ENCODE data around the gene RAB3C.

Gene RAB3C

DNA sequence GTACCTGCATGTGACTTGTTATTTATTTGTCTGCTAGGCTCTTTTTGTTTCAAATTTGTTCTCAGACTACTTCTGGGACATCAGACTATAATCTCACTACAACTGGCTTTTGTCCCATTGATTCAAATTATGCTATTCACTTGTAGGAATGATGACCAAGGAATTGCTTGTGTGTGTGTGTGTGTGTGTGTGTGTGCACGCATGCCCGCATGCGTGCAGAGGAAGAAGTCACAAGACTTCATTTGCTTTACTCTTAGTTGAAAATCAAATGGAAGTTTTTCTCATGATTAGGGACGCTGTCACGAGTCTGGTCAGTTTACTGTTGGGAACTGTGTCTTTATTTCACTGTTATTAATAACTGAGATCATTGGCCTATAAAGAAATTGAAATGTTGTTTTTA lies 268.7 kb downstream of the RAB3C start:
- no peak overlapping the region for H3K4me3 ChIP-seq (ENCODE audit: low read length)
- no peak for DNase-seq (ENCODE audit: low read depth)
- TF ChIP-seq, protein P1, sequence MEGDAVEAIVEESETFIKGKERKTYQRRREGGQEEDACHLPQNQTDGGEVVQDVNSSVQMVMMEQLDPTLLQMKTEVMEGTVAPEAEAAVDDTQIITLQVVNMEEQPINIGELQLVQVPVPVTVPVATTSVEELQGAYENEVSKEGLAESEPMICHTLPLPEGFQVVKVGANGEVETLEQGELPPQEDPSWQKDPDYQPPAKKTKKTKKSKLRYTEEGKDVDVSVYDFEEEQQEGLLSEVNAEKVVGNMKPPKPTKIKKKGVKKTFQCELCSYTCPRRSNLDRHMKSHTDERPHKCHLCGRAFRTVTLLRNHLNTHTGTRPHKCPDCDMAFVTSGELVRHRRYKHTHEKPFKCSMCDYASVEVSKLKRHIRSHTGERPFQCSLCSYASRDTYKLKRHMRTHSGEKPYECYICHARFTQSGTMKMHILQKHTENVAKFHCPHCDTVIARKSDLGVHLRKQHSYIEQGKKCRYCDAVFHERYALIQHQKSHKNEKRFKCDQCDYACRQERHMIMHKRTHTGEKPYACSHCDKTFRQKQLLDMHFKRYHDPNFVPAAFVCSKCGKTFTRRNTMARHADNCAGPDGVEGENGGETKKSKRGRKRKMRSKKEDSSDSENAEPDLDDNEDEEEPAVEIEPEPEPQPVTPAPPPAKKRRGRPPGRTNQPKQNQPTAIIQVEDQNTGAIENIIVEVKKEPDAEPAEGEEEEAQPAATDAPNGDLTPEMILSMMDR (IDR thresholded peaks at IDR 0.05; ENCODE audit: insufficient read depth, low read depth, low read length, missing control alignments), result no peak

DNA sequence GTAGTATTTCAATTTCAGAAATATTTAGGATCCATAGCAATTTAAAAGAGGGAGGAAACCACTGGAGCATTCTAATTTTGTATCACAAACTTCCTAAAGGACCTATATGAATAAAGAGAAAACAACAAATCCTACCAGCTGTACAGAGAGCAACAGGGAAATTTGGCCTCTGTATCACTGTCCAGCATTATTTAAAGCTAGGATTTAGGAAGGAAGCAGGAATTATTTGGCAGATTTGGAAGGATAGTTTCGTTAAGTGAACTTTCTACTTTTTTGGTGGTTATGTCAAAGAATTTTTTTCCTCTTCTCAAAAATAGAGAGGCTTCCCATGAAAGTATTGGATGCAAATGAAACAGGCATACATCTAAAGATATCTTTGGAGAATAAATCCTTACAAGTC lies 269.7 kb downstream of the RAB3C start:
- no peak overlapping the region for H3K4me3 ChIP-seq (ENCODE audit: low read length)
- no peak for DNase-seq (ENCODE audit: low read depth)
- TF ChIP-seq, protein P1 (IDR thresholded peaks at IDR 0.05; ENCODE audit: insufficient read depth, low read depth, low read length, missing control alignments), result no peak

DNA sequence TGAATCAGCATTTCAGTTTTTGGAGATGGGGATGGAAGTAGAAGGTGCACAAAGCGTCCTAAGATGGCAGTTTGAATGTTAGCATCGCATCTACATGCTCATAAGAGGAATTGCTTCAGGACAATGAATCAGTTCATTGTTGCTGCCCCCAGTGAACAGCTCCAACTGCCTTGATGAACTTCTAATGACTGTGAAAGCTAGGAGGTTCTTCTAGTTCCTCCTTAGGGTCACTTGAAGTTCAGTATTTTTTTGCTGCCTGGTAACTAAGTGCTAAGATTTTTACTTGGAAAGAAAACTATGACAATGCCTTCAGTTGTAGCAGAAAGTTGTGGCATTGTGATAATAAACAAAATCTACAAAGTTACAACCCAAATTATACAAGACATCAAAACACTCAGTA lies 271.6 kb downstream of the RAB3C start:
- DNase-seq (ENCODE audit: low read depth), result no peak
- H3K4me3 ChIP-seq (ENCODE audit: low read length), result no peak overlapping the region
- TF ChIP-seq, protein P1 (IDR thresholded peaks at IDR 0.05; ENCODE audit: insufficient read depth, low read depth, low read length, missing control alignments), result no peak

DNA sequence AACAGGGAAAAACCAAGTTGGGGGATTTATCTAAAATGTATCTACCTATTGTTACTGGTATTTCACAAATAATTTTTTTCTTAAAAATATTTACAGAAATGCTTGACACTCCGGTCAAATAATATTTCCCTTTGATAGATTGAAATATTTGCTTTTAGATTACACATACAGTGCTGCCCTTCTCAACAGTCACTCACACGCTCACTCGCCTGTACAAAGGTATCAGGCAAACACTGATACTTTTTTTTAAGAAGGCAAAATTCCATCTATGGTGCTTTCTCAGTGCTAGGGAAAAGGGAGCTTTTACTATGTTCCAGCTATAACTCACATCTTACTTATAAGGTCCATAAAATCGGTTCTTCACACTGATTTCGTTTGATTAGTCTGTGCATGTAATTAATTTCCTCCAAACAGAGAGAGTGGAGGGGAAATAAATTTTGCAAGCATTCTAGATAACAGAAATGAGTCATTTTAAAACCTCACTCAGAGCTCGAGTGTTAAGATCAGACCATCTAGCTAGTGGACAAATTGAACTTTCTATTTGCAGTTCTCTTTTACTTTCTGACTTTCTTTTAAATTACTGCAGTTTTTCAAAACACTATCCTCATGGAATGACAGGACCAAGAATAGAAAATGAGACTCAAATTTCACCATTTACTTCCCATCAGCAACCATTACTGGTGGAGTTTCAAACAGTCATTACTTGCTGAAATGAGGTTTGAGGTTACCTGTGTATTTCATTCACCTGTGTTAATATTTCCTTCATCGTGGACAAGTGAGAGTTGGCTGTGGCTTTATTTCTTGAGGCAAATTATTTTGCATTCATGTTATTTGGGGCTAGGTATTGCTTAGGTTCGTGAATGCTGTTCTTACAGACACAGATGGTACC lies 273.2 kb downstream of the RAB3C start:
- no peak overlapping the region for H3K4me3 ChIP-seq (ENCODE audit: low read length)
- TF ChIP-seq, protein P1 (IDR thresholded peaks at IDR 0.05; ENCODE audit: insufficient read depth, low read depth, low read length, missing control alignments), result no peak
- DNase-seq (ENCODE audit: low read depth), result no peak

DNA sequence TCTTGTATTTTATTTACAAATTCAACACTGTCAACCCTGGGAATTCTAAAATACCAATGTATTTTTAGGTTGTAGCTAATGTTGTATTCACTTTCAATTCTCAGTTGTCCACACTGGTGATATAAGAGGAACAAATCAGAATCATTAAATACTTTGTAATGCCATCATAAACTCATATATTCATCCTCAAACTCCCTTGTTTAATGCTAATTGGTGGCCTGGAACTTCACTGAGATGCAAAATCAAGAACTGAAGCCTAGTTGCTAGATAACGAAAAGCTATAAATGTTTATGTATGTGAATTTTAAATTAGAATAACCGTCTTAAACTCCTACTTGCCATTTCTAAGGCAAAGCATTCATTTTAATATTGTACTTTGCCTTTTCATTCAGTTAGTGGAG lies 274.7 kb downstream of the RAB3C start:
- no peak for DNase-seq (ENCODE audit: low read depth)
- TF ChIP-seq, protein P1 (IDR thresholded peaks at IDR 0.05; ENCODE audit: insufficient read depth, low read depth, low read length, missing control alignments), result no peak
- no peak overlapping the region for H3K4me3 ChIP-seq (ENCODE audit: low read length)

DNA sequence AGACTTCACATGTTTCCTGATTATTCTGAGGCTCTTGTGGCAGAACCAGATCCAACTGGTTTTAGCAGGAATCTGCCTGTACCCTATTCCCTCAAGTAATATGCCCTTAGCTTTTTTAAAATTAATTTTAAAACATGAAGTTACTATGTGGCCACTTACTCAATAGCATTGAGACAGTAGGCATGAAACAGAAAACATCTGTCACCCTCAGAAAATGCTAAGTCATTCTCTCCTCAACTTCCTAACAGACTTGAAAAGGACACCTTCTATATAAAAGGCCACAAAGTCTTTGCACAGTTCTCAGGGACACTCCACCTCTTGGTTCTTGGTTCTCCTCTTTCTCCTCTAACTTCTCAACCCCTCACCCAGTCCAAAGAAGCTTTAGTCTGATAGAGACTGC lies 277.8 kb downstream of the RAB3C start:
- no peak for DNase-seq (ENCODE audit: low read depth)
- TF ChIP-seq, protein P1 (IDR thresholded peaks at IDR 0.05; ENCODE audit: insufficient read depth, low read depth, low read length, missing control alignments), result no peak
- H3K4me3 ChIP-seq (ENCODE audit: low read length), result no peak overlapping the region

DNA sequence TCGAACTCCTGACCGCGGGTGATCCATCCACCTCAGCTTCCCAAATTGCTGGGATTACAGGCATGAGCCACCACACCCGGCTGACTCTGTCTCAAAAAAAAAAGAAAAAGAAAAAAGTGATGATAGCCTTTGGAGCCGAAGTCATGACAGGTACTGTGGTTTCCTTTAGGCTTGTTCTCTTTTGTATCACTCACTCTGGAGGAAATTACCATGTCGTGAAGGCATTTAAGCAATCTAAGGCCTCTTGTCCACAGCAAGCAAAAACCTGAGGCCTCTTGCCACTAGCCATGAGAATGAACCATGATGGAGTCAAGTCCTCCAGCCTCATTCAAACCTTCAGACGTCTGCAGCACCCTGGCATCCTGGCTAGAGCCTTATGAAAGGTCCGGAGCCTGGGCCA lies 286.1 kb downstream of the RAB3C start:
- TF ChIP-seq, protein P1 (IDR thresholded peaks at IDR 0.05; ENCODE audit: insufficient read depth, low read depth, low read length, missing control alignments), result no peak
- peak; percentile 64 for DNase-seq (ENCODE audit: low read depth)
- H3K4me3 ChIP-seq (ENCODE audit: low read length), result no peak overlapping the region

All from epithelial cell of esophagus (primary cell).